Mesendoderm (in vitro differentiated cells): ENCODE results near the gene FAM13A.

Experiments
- DNase-seq: peaks from one replicate; pipeline ENCODE4 v3.0.0; 2013
- H2AK5ac ChIP-seq: 2 replicates; pipeline ENCODE4 v1.6.1; 2013; ENCODE audit warnings: low read length, inconsistent platforms
- H2BK120ac ChIP-seq: 2 replicates; pipeline ENCODE4 v1.6.1; 2013; ENCODE audit warnings: low read depth, mild to moderate bottlenecking, low read length, moderate library complexity, mixed read lengths
- H2BK15ac ChIP-seq: replicated peaks from 2 replicates; pipeline ENCODE4 v1.6.1; 2013; ENCODE audit warnings: low read depth, mild to moderate bottlenecking, moderate library complexity
- H2BK5ac ChIP-seq: 2 replicates; pipeline ENCODE4 v1.6.1; 2013; ENCODE audit warnings: low read length, inconsistent platforms
- H3K18ac ChIP-seq: 2 replicates; pipeline ENCODE4 v1.6.1; 2013; ENCODE audit warnings: mild to moderate bottlenecking, low read length, mixed read lengths
- H3K23ac ChIP-seq: one replicate; pipeline ENCODE4 v1.6.1; 2013; ENCODE audit warnings: low read length
- H3K27ac ChIP-seq: 2 replicates; pipeline ENCODE4 v1.5.1; 2013; ENCODE audit warnings: low read depth, mild to moderate bottlenecking, inconsistent platforms, low read length, moderate library complexity
- H3K27me3 ChIP-seq: 2 replicates; pipeline ENCODE4 v1.6.1; 2013; ENCODE audit warnings: low read length, control low read depth, mild to moderate bottlenecking, inconsistent platforms; ENCODE audit not compliant: insufficient read depth, poor library complexity
- H3K36me3 ChIP-seq: 2 replicates; pipeline ENCODE4 v1.6.1; 2013; ENCODE audit warnings: low read length, inconsistent platforms; ENCODE audit not compliant: control insufficient read depth, insufficient read depth
- H3K4ac ChIP-seq: one replicate; pipeline ENCODE4 v1.6.1; 2013; ENCODE audit warnings: low read depth, mild to moderate bottlenecking, low read length, moderate library complexity
- H3K4me1 ChIP-seq: 2 replicates; pipeline ENCODE4 v1.6.1; 2013; ENCODE audit warnings: low read depth, low read length, inconsistent platforms; ENCODE audit not compliant: control insufficient read depth
- H3K4me2 ChIP-seq: 2 replicates; pipeline ENCODE4 v1.6.1; 2013; ENCODE audit warnings: low read length
- H3K4me3 ChIP-seq: 2 replicates; pipeline ENCODE4 v1.5.1; 2013; ENCODE audit warnings: mild to moderate bottlenecking, low read length
- H3K56ac ChIP-seq: one replicate; pipeline ENCODE4 v1.6.1; 2013; ENCODE audit warnings: low read length
- H3K79me1 ChIP-seq: 2 replicates; pipeline ENCODE4 v1.6.1; 2013; ENCODE audit warnings: low read length, inconsistent platforms
- H3K79me2 ChIP-seq: 2 replicates; pipeline ENCODE4 v1.6.1; 2013; ENCODE audit warnings: mild to moderate bottlenecking, low read length; ENCODE audit not compliant: control insufficient read depth, insufficient read depth
- H3K9ac ChIP-seq: 2 replicates; pipeline ENCODE4 v1.6.1; 2013; ENCODE audit warnings: low read length, inconsistent platforms
- H4K5ac ChIP-seq: one replicate; pipeline ENCODE4 v1.6.1; 2013; ENCODE audit warnings: low read length
- H4K8ac ChIP-seq: one replicate; pipeline ENCODE4 v1.6.1; 2013; ENCODE audit warnings: low read depth, mild to moderate bottlenecking, control low read depth, low read length, moderate library complexity
- WGBS: extraction: QIAGEN DNeasy Blood & Tissue Kit; methylation state at CpG from one replicate; pipeline ENCODE4 v1.1.7; 2013; ENCODE audit warnings: low lambda C conversion rate, missing lambda C conversion rate; ENCODE audit not compliant: insufficient coverage; ENCODE audit errors: extremely low coverage; 5-methylcytosine and 5-hydroxymethylcytosine counted together

Gene FAM13A

GRCh38 chr4:89001647-89002445 lies 55.1 kb downstream of the FAM13A start:
- H3K27ac ChIP-seq: no peak overlapping the region
- H3K23ac ChIP-seq: no peak overlapping the region
- no peak overlapping the region for H2BK15ac ChIP-seq
- H4K5ac ChIP-seq: no peak overlapping the region
- no peak overlapping the region for H3K9ac ChIP-seq
- no CpG with 5 or more reads among the region's 9 CpGs for WGBS
- H2BK120ac ChIP-seq: no peak overlapping the region
- H4K8ac ChIP-seq: no peak overlapping the region
- H3K4me1 ChIP-seq: no peaks in the 10 kb centered on the region
- H3K4me2 ChIP-seq: no peak overlapping the region
- H3K56ac ChIP-seq: no peak overlapping the region
- no peaks in the 10 kb centered on the region for H3K36me3 ChIP-seq
- no peak overlapping the region for H2BK5ac ChIP-seq
- H3K18ac ChIP-seq: no peak overlapping the region
- H3K27me3 ChIP-seq: no peaks in the 10 kb centered on the region
- no peak overlapping the region for H2AK5ac ChIP-seq
- no peaks in the 10 kb centered on the region for H3K79me2 ChIP-seq
- H3K79me1 ChIP-seq: no peaks in the 10 kb centered on the region
- no peak overlapping the region for H3K4me3 ChIP-seq
- DNase-seq: no peak
- H3K4ac ChIP-seq: no peak overlapping the region

DNA sequence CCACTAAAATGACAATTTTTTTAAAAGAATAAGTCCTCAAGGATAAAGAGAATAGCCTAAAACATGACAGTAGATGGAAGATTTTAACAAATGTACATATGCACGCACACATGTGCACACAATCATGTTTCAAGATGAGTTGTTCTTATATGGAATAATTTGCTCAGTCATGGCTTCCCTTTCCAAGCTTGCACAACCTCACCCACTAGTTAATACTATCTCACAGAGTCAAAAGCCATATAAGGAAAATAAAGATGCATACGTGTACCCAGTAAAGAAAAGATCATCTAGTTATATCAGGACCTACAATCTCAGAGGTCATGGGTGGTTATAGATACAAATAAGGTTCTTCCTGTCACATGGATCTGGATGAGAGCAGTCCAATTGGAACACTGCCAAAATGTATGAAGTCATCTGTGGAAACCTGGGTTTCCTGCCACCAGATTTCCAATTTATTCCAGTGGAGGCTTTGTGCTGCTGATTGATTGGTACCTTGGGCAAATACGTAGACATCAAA lies 56.1 kb downstream of the FAM13A start:
- Histone ChIP-seq H3K18ac (no peak overlapping the region), H2BK5ac (no peak overlapping the region), H4K5ac (no peak overlapping the region), H3K56ac (no peak overlapping the region), H3K27me3 (no peaks in the 10 kb centered on the region), H4K8ac (no peak overlapping the region), H3K4me2 (no peak overlapping the region), H3K4me1 (no peaks in the 10 kb centered on the region), H3K4ac (no peak overlapping the region), H3K4me3 (no peak overlapping the region), H3K9ac (no peak overlapping the region), H3K79me2 (no peaks in the 10 kb centered on the region), H3K23ac (no peak overlapping the region), H2AK5ac (no peak overlapping the region), H2BK15ac (no peak overlapping the region), H3K79me1 (no peaks in the 10 kb centered on the region), H3K27ac (no peak overlapping the region), H2BK120ac (no peak overlapping the region), H3K36me3 (no peaks in the 10 kb centered on the region)
- no peak for DNase-seq
- no CpG with 5 or more reads among the region's 3 CpGs for WGBS

- H3K36me3 ChIP-seq: no peaks in the 10 kb centered on the region
Measured at GRCh38 chr4:89000382-89000781, 56.6 kb downstream of the FAM13A start.

DNA sequence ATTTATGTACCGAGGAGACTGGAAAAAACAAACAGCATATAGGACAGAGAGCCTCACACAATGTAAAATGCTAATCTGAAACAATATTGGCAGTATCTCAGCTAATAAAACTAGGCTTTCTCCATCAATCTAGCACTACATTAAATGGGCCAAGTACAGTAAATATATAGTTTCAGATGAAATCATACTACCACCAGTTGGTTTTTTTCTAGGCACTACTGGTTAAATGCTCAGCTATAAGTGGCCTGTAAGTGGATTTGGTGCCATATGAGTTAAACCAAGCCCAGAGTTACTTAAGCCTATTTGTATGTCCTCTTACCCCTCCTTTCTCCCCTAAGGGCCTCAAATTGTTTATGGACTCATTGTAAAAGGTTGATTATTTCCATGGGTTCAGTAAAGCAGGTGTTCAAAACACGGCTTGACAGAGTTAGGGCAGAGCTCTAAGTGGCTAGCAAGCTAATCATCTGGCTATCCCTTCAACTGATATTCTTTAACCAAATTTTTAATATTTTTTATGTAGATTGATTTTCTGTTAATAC lies 57.5 kb downstream of the FAM13A start:
- Histone ChIP-seq H3K79me1 (no peaks in the 10 kb centered on the region), H3K27ac (no peak overlapping the region), H3K4ac (no peak overlapping the region), H3K18ac (no peak overlapping the region), H2BK5ac (no peak overlapping the region), H4K8ac (no peak overlapping the region), H2BK120ac (no peak overlapping the region), H3K79me2 (no peaks in the 10 kb centered on the region), H2BK15ac (no peak overlapping the region), H3K36me3 (no peaks in the 10 kb centered on the region), H3K56ac (no peak overlapping the region), H3K23ac (no peak overlapping the region), H3K27me3 (no peaks in the 10 kb centered on the region), H3K9ac (no peak overlapping the region), H2AK5ac (no peak overlapping the region), H4K5ac (no peak overlapping the region), H3K4me3 (no peak overlapping the region), H3K4me1 (no peaks in the 10 kb centered on the region), H3K4me2 (no peak overlapping the region)
- no CpG with 5 or more reads among the region's 2 CpGs for WGBS
- no peak for DNase-seq

More at GRCh38 chr4:89000382-89000781, 56.6 kb downstream of the FAM13A start:
- no peaks in the 10 kb centered on the region for H3K4me1 ChIP-seq
- H4K5ac ChIP-seq: no peak overlapping the region
- no peak overlapping the region for H2BK120ac ChIP-seq
- H3K27me3 ChIP-seq: no peaks in the 10 kb centered on the region
- WGBS: no CpG with 5 or more reads among the region's 1 CpG
- no peaks in the 10 kb centered on the region for H3K79me1 ChIP-seq
- no peak overlapping the region for H3K4ac ChIP-seq
- H3K9ac ChIP-seq: no peak overlapping the region
- H4K8ac ChIP-seq: no peak overlapping the region
- H3K79me2 ChIP-seq: no peaks in the 10 kb centered on the region
- H3K4me2 ChIP-seq: no peak overlapping the region
- no peak overlapping the region for H2BK5ac ChIP-seq
- H3K27ac ChIP-seq: no peak overlapping the region
- H2AK5ac ChIP-seq: no peak overlapping the region
- H3K23ac ChIP-seq: no peak overlapping the region
- DNase-seq: no peak
- no peak overlapping the region for H2BK15ac ChIP-seq
- H3K56ac ChIP-seq: no peak overlapping the region
- no peak overlapping the region for H3K18ac ChIP-seq
- H3K4me3 ChIP-seq: no peak overlapping the region

GRCh38 chr4:88998891-88999290 lies 58.1 kb downstream of the FAM13A start:
- Histone ChIP-seq H3K27ac (no peak overlapping the region), H3K27me3 (no peaks in the 10 kb centered on the region), H3K9ac (no peak overlapping the region)

More at GRCh38 chr4:88998891-88999290, 58.1 kb downstream of the FAM13A start:
- H3K56ac ChIP-seq: no peak overlapping the region
- H3K4me2 ChIP-seq: no peak overlapping the region
- H4K5ac ChIP-seq: no peak overlapping the region
- H3K79me1 ChIP-seq: no peaks in the 10 kb centered on the region
- no peak overlapping the region for H3K23ac ChIP-seq
- H2BK120ac ChIP-seq: no peak overlapping the region
- no peak overlapping the region for H2BK15ac ChIP-seq
- no peak for DNase-seq
- WGBS: no CpG with 5 or more reads among the region's 3 CpGs
- H3K4ac ChIP-seq: no peak overlapping the region
- H2BK5ac ChIP-seq: no peak overlapping the region
- H3K79me2 ChIP-seq: no peaks in the 10 kb centered on the region
- no peak overlapping the region for H3K18ac ChIP-seq
- H4K8ac ChIP-seq: no peak overlapping the region
- no peaks in the 10 kb centered on the region for H3K4me1 ChIP-seq
- no peaks in the 10 kb centered on the region for H3K36me3 ChIP-seq
- no peak overlapping the region for H3K4me3 ChIP-seq
- no peak overlapping the region for H2AK5ac ChIP-seq
